ENCODE data around the gene HPSE2.

GRCh38 chr10:98465866-98466265, 769.8 kb downstream of the HPSE2 start:
- TF ChIP-seq EZH2 (IDR thresholded peaks at IDR 0.05): no peak
- no peak for TF ChIP-seq POLR2AphosphoS5 (IDR thresholded peaks at IDR 0.05; ENCODE audit: borderline replicate concordance, low read depth, low read length)
- TF ChIP-seq FOXP2 (optimal IDR thresholded peaks at IDR 0.05; ENCODE audit: control extremely low read depth, extremely low read length, insufficient read depth): no peak
